GM21360 (cell line): ENCODE data around the gene NFATC2.

Source experiments
- ATAC-seq: cut with Tn5 transposase; IDR thresholded peaks from one replicate; pipeline ENCODE4 v1.9.1; 2021; ENCODE audit warnings: mild to moderate bottlenecking, moderate library complexity; ENCODE audit not compliant: unreplicated experiment

The NFATC2 gene

GRCh38 chr20:51457533-51457932 is 85.0 kb downstream of the NFATC2 start:
- ATAC-seq = no peak

GRCh38 chr20:51456511-51457509 is 85.7 kb downstream of the NFATC2 start:
- ATAC-seq = no peak

GRCh38 chr20:51454250-51454865 is 88.2 kb downstream of the NFATC2 start:
- ATAC-seq = no peak

GRCh38 chr20:51452734-51453365 is 89.7 kb downstream of the NFATC2 start:
- ATAC-seq = no peak

- ATAC-seq = no peak
Observed at GRCh38 chr20:51452091-51452613, 90.4 kb downstream of the NFATC2 start.

- ATAC-seq = no peak
Observed at GRCh38 chr20:51451484-51451883, 91.0 kb downstream of the NFATC2 start.

GRCh38 chr20:51450984-51451383 is 91.5 kb downstream of the NFATC2 start:
- ATAC-seq = no peak

- no peak for ATAC-seq
Observed at GRCh38 chr20:51450221-51450712, 92.3 kb downstream of the NFATC2 start.

- no peak for ATAC-seq
Observed at GRCh38 chr20:51449498-51450220, 92.9 kb downstream of the NFATC2 start.

- no peak for ATAC-seq
Observed at GRCh38 chr20:51447765-51448148, 94.8 kb downstream of the NFATC2 start.

- ATAC-seq = no peak
Observed at GRCh38 chr20:51447097-51447764, 95.3 kb downstream of the NFATC2 start.

GRCh38 chr20:51446656-51447055 is 95.9 kb downstream of the NFATC2 start:
- ATAC-seq = no peak

- no peak for ATAC-seq
Observed at GRCh38 chr20:51446230-51446629, 96.3 kb downstream of the NFATC2 start.

- ATAC-seq = no peak
Observed at GRCh38 chr20:51445591-51445990, 96.9 kb downstream of the NFATC2 start.

GRCh38 chr20:51444922-51445438 is 97.5 kb downstream of the NFATC2 start:
- no peak for ATAC-seq

- no peak for ATAC-seq
Observed at GRCh38 chr20:51444467-51444866, 98.1 kb downstream of the NFATC2 start.

GRCh38 chr20:51442602-51443001 is 99.9 kb downstream of the NFATC2 start:
- no peak for ATAC-seq

- no peak for ATAC-seq
Observed at GRCh38 chr20:51440589-51440988, 101.9 kb downstream of the NFATC2 start.

GRCh38 chr20:51439160-51439689 is 103.3 kb downstream of the NFATC2 start:
- ATAC-seq = no peak

- ATAC-seq = no peak
Observed at GRCh38 chr20:51438136-51438535, 104.4 kb downstream of the NFATC2 start.
